NT2/D1 (cell line): ENCODE measurements around the gene USP40.
A peak's percentile ranks its signal among the peaks of the same experiment; 100 is the strongest.

Experiments
- DNase-seq: peaks from one replicate; pipeline ENCODE4 v3.0.0-alpha.2; 2011; ENCODE audit warnings: low read depth, low spot score
- H3K27me3 ChIP-seq: 2 replicates; pipeline ENCODE4 v1.6.0; 2011; ENCODE audit warnings: mild to moderate bottlenecking; ENCODE audit not compliant: insufficient read length, insufficient read depth
- H3K36me3 ChIP-seq: 2 replicates; pipeline ENCODE4 v1.6.1; 2011; ENCODE audit warnings: mild to moderate bottlenecking, low read length, mixed read lengths; ENCODE audit not compliant: insufficient read depth, insufficient read length
- H3K4me1 ChIP-seq: 2 replicates; pipeline ENCODE4 v1.5.1; 2011; ENCODE audit not compliant: insufficient read depth, insufficient read length
- H3K4me3 ChIP-seq: 2 replicates; pipeline ENCODE4 v1.5.1; 2011; ENCODE audit warnings: low read depth; ENCODE audit not compliant: insufficient read length
- H3K9ac ChIP-seq: 2 replicates; pipeline ENCODE4 v1.6.0; 2011; ENCODE audit warnings: low read depth; ENCODE audit not compliant: insufficient read length
- H3K9me3 ChIP-seq: 2 replicates; pipeline ENCODE4 v1.5.1; 2011; ENCODE audit warnings: mild to moderate bottlenecking, low read length; ENCODE audit not compliant: insufficient read depth
- SUZ12 ChIP-seq: IDR thresholded peaks from 2 replicates; pipeline ENCODE4 v1.6.1; 2011; ENCODE audit not compliant: insufficient read length, insufficient read depth; ENCODE audit errors: extremely low read depth
- YY1 ChIP-seq: IDR thresholded peaks from 2 replicates; pipeline ENCODE4 v1.6.1; 2011; ENCODE audit not compliant: insufficient read length, insufficient read depth
- ZNF274 ChIP-seq: IDR thresholded peaks from 2 replicates; pipeline ENCODE4 v1.6.1; 2011; ENCODE audit warnings: mild to moderate bottlenecking, low read depth, low read length

The USP40 gene

GRCh38 chr2:233572468-233572867 lies 5.9 kb upstream of the USP40 start:
- no peak for DNase-seq
- H3K27me3 ChIP-seq: no peaks in the 10 kb centered on the region
- no peak for TF ChIP-seq SUZ12
- no peak for TF ChIP-seq YY1
- TF ChIP-seq ZNF274: no peak
- H3K4me3 ChIP-seq: no peak overlapping the region
- H3K4me1 ChIP-seq: no peaks in the 10 kb centered on the region
- no peak overlapping the region for H3K9ac ChIP-seq
- no peaks in the 10 kb centered on the region for H3K36me3 ChIP-seq
- peaks cover 13% of the 10 kb centered on the region; the same call in 1 of the 2 replicates for H3K9me3 ChIP-seq

GRCh38 chr2:233571462-233571861 lies 4.9 kb upstream of the USP40 start:
- Histone ChIP-seq H3K9me3 (peaks cover 8% of the 10 kb centered on the region; the same call in 1 of the 2 replicates), H3K4me1 (no peaks in the 10 kb centered on the region), H3K27me3 (no peaks in the 10 kb centered on the region), H3K36me3 (no peaks in the 10 kb centered on the region), H3K9ac (no peak overlapping the region), H3K4me3 (no peak overlapping the region)
- TF ChIP-seq SUZ12 (no peak), ZNF274 (no peak), YY1 (no peak)
- DNase-seq: no peak

GRCh38 chr2:233571001-233571400 lies 4.4 kb upstream of the USP40 start:
- Histone ChIP-seq H3K27me3 (no peaks in the 10 kb centered on the region), H3K9me3 (peaks cover 4% of the 10 kb centered on the region; the same call in 1 of the 2 replicates), H3K4me1 (no peaks in the 10 kb centered on the region), H3K4me3 (no peak overlapping the region), H3K36me3 (no peaks in the 10 kb centered on the region), H3K9ac (no peak overlapping the region)
- DNase-seq: no peak
- TF ChIP-seq SUZ12 (no peak), YY1 (no peak), ZNF274 (no peak)

- peak overlapping the region; percentile 95 for H3K9ac ChIP-seq
- H3K9me3 ChIP-seq: no peaks in the 10 kb centered on the region
- H3K4me1 ChIP-seq: no peaks in the 10 kb centered on the region
- H3K27me3 ChIP-seq: no peaks in the 10 kb centered on the region
- DNase-seq: no peak
- H3K36me3 ChIP-seq: peaks cover 5% of the 10 kb centered on the region
- TF ChIP-seq ZNF274: no peak
- TF ChIP-seq SUZ12: no peak
- TF ChIP-seq YY1: no peak
- H3K4me3 ChIP-seq: peak overlapping the region; percentile 81
These were observed 869 bp downstream of the USP40 start for GRCh38 chr2:233565685-233566140.

GRCh38 chr2:233563663-233564430 lies 2.7 kb downstream of the USP40 start:
- no peak for DNase-seq
- Histone ChIP-seq H3K9me3 (no peaks in the 10 kb centered on the region), H3K27me3 (no peaks in the 10 kb centered on the region), H3K36me3 (peaks cover 16% of the 10 kb centered on the region), H3K4me1 (no peaks in the 10 kb centered on the region), H3K9ac (no peak overlapping the region), H3K4me3 (no peak overlapping the region)
- TF ChIP-seq YY1 (no peak), ZNF274 (no peak), SUZ12 (no peak)

GRCh38 chr2:233556881-233557736 lies 9.5 kb downstream of the USP40 start:
- Histone ChIP-seq H3K27me3 (no peaks in the 10 kb centered on the region), H3K36me3 (peaks cover 43% of the 10 kb centered on the region), H3K4me1 (peaks cover 2% of the 10 kb centered on the region), H3K4me3 (no peak overlapping the region), H3K9me3 (no peaks in the 10 kb centered on the region), H3K9ac (no peak overlapping the region)
- no peak for DNase-seq
- TF ChIP-seq SUZ12 (no peak), ZNF274 (no peak), YY1 (no peak)

- Histone ChIP-seq H3K4me3 (no peak overlapping the region), H3K9me3 (no peaks in the 10 kb centered on the region), H3K9ac (no peak overlapping the region), H3K36me3 (peaks cover 46% of the 10 kb centered on the region), H3K4me1 (peaks cover 2% of the 10 kb centered on the region), H3K27me3 (no peaks in the 10 kb centered on the region)
- DNase-seq: no peak
- TF ChIP-seq YY1: no peak
- TF ChIP-seq SUZ12: no peak
- TF ChIP-seq ZNF274: no peak
These were observed 13.2 kb downstream of the USP40 start for GRCh38 chr2:233553366-233553765.
